Ishikawa (cell line): Measurements from ENCODE around the gene SLC39A9.

Source experiments
- CEBPB ChIP-seq: IDR thresholded peaks from 2 replicates; pipeline ENCODE4 v1.6.1; 2012
- CREB1 ChIP-seq: IDR thresholded peaks from 2 replicates; pipeline ENCODE4 v1.6.1; 2012; ENCODE audit warnings: low read depth
- EGR1 ChIP-seq: IDR thresholded peaks from 2 replicates; pipeline ENCODE4 v1.6.1; 2012
- EP300 ChIP-seq: IDR thresholded peaks from 2 replicates; pipeline ENCODE4 v1.6.1; 2012; ENCODE audit warnings: borderline replicate concordance
- FOXM1 ChIP-seq: IDR thresholded peaks from 2 replicates; pipeline ENCODE4 v1.6.1; 2012; ENCODE audit warnings: low read depth, borderline replicate concordance
- NFIC ChIP-seq: IDR thresholded peaks from 2 replicates; pipeline ENCODE4 v1.6.1; 2012
- RAD21 ChIP-seq: IDR thresholded peaks from 2 replicates; pipeline ENCODE4 v1.6.1; 2012; ENCODE audit warnings: low read depth
- TAF1 ChIP-seq: IDR thresholded peaks from 2 replicates; pipeline ENCODE4 v1.6.1; 2012; ENCODE audit warnings: low read depth, mild to moderate bottlenecking
- TCF12 ChIP-seq: IDR thresholded peaks from 2 replicates; pipeline ENCODE4 v1.6.1; 2012; ENCODE audit warnings: low read depth
- TEAD4 ChIP-seq: IDR thresholded peaks from 2 replicates; pipeline ENCODE4 v1.6.1; 2012
- YY1 ChIP-seq: IDR thresholded peaks from 2 replicates; pipeline ENCODE4 v1.6.1; 2012; ENCODE audit warnings: low read depth
- ZBTB7A ChIP-seq: IDR thresholded peaks from 2 replicates; pipeline ENCODE4 v1.6.1; 2012; ENCODE audit warnings: low read depth
- TF ChIP-seq, protein P1 (sequence below): IDR thresholded peaks from 2 replicates; pipeline ENCODE4 v1.6.1; 2012
- TF ChIP-seq, protein P2 (sequence below): IDR thresholded peaks from 2 replicates; pipeline ENCODE4 v1.6.1; 2012; ENCODE audit warnings: low read depth, mild to moderate bottlenecking
- TF ChIP-seq, protein P3 (sequence below): IDR thresholded peaks from 2 replicates; pipeline ENCODE4 v1.6.1; 2012

The SLC39A9 gene

DNA sequence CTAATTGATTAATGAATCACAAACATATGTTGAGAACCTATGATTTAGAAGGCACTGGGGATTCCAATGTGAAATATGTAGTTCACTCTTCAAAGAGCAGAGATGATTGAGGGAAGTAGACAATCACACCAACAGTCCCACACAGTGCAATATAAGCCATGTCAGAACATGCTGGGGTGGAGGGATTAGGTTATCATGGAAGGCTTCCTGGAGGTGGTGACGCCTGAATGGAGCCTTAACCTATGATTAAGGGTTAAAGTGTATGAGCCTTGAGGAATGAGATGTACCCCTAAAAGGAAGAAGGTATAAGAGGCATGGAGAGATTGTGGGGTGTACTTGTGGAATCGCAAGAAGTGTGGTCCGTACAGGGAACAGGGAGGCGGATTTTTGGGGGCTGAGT lies 31.7 kb upstream of the SLC39A9 start:
- TF ChIP-seq EP300 (no peak), TCF12 (no peak), CREB1 (no peak), NFIC (no peak), ZBTB7A (no peak), TAF1 (no peak), FOXM1 (no peak)
- TF ChIP-seq, protein P1, sequence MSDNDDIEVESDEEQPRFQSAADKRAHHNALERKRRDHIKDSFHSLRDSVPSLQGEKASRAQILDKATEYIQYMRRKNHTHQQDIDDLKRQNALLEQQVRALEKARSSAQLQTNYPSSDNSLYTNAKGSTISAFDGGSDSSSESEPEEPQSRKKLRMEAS = no peak
- TF ChIP-seq, protein P2, sequence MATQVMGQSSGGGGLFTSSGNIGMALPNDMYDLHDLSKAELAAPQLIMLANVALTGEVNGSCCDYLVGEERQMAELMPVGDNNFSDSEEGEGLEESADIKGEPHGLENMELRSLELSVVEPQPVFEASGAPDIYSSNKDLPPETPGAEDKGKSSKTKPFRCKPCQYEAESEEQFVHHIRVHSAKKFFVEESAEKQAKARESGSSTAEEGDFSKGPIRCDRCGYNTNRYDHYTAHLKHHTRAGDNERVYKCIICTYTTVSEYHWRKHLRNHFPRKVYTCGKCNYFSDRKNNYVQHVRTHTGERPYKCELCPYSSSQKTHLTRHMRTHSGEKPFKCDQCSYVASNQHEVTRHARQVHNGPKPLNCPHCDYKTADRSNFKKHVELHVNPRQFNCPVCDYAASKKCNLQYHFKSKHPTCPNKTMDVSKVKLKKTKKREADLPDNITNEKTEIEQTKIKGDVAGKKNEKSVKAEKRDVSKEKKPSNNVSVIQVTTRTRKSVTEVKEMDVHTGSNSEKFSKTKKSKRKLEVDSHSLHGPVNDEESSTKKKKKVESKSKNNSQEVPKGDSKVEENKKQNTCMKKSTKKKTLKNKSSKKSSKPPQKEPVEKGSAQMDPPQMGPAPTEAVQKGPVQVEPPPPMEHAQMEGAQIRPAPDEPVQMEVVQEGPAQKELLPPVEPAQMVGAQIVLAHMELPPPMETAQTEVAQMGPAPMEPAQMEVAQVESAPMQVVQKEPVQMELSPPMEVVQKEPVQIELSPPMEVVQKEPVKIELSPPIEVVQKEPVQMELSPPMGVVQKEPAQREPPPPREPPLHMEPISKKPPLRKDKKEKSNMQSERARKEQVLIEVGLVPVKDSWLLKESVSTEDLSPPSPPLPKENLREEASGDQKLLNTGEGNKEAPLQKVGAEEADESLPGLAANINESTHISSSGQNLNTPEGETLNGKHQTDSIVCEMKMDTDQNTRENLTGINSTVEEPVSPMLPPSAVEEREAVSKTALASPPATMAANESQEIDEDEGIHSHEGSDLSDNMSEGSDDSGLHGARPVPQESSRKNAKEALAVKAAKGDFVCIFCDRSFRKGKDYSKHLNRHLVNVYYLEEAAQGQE = no peak

DNA sequence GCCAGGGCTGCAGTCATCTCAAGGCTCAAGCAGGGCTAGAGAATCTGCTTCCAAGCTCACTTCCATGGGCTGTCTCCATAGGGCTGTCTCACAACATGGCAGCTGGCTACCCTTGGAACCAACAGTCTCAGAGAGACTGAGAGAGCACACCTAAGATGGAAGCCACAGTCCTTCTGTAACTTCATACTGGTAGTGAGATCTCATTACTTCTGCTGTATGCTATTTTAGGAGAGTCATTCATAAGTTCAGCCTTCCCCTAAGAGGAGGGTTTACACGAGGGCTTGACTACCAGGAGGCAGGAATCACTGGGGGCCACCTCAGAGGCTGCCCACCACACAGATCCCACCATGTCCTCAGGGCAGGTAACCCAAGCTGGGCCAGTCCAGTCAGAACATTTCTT lies 30.1 kb upstream of the SLC39A9 start:
- TF ChIP-seq CREB1 = no peak
- TF ChIP-seq, protein P1 = no peak
- TF ChIP-seq FOXM1 = no peak
- TF ChIP-seq TCF12 = no peak

DNA sequence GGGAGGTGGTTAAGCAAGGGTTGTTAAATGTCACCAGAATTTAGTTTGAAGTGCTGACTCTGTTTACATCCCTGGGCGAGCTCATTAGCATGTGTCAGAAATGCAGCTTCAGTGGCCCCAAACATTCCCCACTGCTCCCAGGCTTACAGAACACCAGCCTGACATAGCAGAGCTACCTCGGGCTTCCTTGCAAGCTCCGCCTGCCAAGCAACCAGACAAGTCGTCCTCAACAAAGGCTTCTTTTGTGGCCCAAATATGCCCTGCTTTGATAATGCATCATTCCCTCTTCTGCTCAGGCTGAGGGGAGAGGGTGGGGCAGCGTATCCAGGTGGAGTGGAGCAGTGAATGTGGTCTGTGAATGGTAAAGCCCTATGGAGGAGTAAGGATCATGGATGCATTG lies 28.4 kb upstream of the SLC39A9 start:
- no peak for TF ChIP-seq CREB1
- no peak for TF ChIP-seq YY1
- TF ChIP-seq, protein P2 = no peak
- no peak for TF ChIP-seq TCF12
- TF ChIP-seq CEBPB = no peak
- no peak for TF ChIP-seq TEAD4
- TF ChIP-seq EP300 = no peak
- TF ChIP-seq, protein P3, sequence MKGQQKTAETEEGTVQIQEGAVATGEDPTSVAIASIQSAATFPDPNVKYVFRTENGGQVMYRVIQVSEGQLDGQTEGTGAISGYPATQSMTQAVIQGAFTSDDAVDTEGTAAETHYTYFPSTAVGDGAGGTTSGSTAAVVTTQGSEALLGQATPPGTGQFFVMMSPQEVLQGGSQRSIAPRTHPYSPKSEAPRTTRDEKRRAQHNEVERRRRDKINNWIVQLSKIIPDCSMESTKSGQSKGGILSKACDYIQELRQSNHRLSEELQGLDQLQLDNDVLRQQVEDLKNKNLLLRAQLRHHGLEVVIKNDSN = no peak
- TF ChIP-seq FOXM1 = no peak
- TF ChIP-seq ZBTB7A = no peak
- TF ChIP-seq EGR1 = no peak
- TF ChIP-seq, protein P1 = no peak
- TF ChIP-seq NFIC = no peak
- no peak for TF ChIP-seq TAF1
- no peak for TF ChIP-seq RAD21

DNA sequence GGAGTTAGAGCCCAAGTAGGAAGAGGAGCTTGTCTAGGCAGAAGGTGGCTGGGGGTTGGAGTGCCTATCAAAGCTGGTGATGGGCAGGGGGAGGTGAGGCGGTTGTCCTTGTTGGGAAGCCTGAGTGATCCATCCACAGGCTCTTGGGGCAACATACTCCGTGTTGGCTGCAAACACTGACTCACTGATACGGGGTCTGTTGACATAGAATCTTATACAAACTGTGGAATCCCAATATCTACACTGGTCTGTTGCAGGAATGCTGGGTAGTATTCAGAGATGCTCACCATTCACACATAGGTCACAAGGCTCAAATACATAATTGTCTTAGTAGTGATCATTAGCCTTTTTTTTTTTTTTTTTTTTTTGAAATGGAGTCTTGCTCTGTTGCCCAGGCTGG lies 26.3 kb upstream of the SLC39A9 start:
- TF ChIP-seq RAD21 = no peak
- TF ChIP-seq YY1 = no peak
- no peak for TF ChIP-seq ZBTB7A
- no peak for TF ChIP-seq TCF12
- TF ChIP-seq TEAD4 = no peak
- TF ChIP-seq NFIC = no peak
- TF ChIP-seq CREB1 = no peak
- no peak for TF ChIP-seq FOXM1
- TF ChIP-seq EGR1 = no peak
- TF ChIP-seq, protein P2 = no peak
- TF ChIP-seq EP300 = no peak
- TF ChIP-seq, protein P1 = no peak
- TF ChIP-seq TAF1 = no peak
- TF ChIP-seq CEBPB = no peak
- TF ChIP-seq, protein P3 = no peak
